Left lung (tissue), 10 donors: ENCODE results near the gene F2. TPM values are rescaled to one million over a fixed set of nuclear protein-coding genes. Genes with fewer than 3 reads are reported as not detected.
"Not testable (repeated sequence)": the region's sequence is repeated elsewhere in the genome, so short reads cannot be mapped to it uniquely, and the experiment has no call there.

Experiments used
- ATAC-seq: fragments of 200-7000 bp; cut with Tn5 transposase; one replicate; pipeline ENCODE4 v1.9.1; 2020; ENCODE audit warnings: moderate library complexity
- DNase-seq, 4 donors: peaks; one replicate each; pipeline ENCODE4 v3.0.0-alpha.2; 2013 to 2020
- H3K27ac ChIP-seq, 2 donors: fragments of 200-600 bp; sonication (generic) in 1 of 2; one replicate each; pipeline versions ENCODE4 v1.5.0 to v1.8.0; 2020 to 2021
- H3K27me3 ChIP-seq, 2 donors: fragments of 200-600 bp; sonication (generic) in 1 of 2; one replicate each; pipeline versions ENCODE4 v1.5.0 to v1.8.0; 2020 to 2021
- H3K36me3 ChIP-seq, 2 donors: fragments of 200-600 bp; sonication (generic) in 1 of 2; one replicate each; pipeline versions ENCODE4 v1.5.0 to v1.8.0; 2020 to 2021
- H3K4me1 ChIP-seq, 2 donors: fragments of 200-600 bp; one replicate each; pipeline ENCODE4 v1.8.0; 2021
- H3K4me3 ChIP-seq, 2 donors: fragments of 200-600 bp; sonication (generic) in 1 of 2; one replicate each; pipeline versions ENCODE4 v1.5.0 to v1.8.0; 2020 to 2021; ENCODE audit warnings: mild to moderate bottlenecking in 1 of 2
- H3K9me3 ChIP-seq, 2 donors: fragments of 200-600 bp; sonication (generic) in 1 of 2; one replicate each; pipeline versions ENCODE4 v1.5.0 to v1.8.0; 2020 to 2021
- CTCF ChIP-seq, 2 donors: fragments of 200-600 bp; sonication (generic) in 1 of 2; IDR thresholded peaks; one replicate each; pipeline versions ENCODE4 v1.5.0 to v1.8.0; 2021; ENCODE audit warnings: antibody characterized with exemption in 2 of 2
- intact Hi-C, 2 donors: fragments of 100-400 bp; cut with DNase I; formaldehyde crosslinking; loops; one replicate each; pipeline versions ENCODE4 v1.11.2 to v1.14.2; 2022
- polyA plus RNA-seq, 6 donors: library from polyadenylated mRNA; unstranded; fragments of 120-200 nt; gene quantifications; one replicate each; pipeline ENCODE4 v1.2.1, GENCODE V29; 2013; ENCODE audit not compliant: insufficient read length in 6 of 6
- total RNA-seq, 2 donors: library from RNA; stranded (reverse); fragmentation: NEBNext Ultra II Directional; extraction: Animal tissue kit (Norgen Biotek cat#: 25700); gene quantifications; one replicate each; pipeline ENCODE4 v1.2.1, GENCODE V29; 2021
- donor health status: DM: no; HTN: yes; CAD: no.
- donor health status: DM: no; HTN: no; CAD: no.

F2 gene
- total and polyA plus RNA-seq, 8 donors: 0.17 to 0.56 (median 0.42) TPM; not detected in 5

- intact Hi-C loops: no loop called here
- Histone ChIP-seq H3K4me3 (no peak overlapping the region), H3K4me1 (peaks cover 0 to 5% of the 10 kb centered on the region in 2 donors), H3K9me3 (no peaks in the 10 kb centered on the region), H3K27ac (peak overlapping the region; percentile 28 to 84), H3K27me3 (no peaks in the 10 kb centered on the region), H3K36me3 (peaks cover 0 to 27% of the 10 kb centered on the region in 2 donors)
- no peak for TF ChIP-seq CTCF (IDR thresholded peaks at IDR 0.05)
- ATAC-seq: peak; percentile 72
- no peak for DNase-seq
Measured at GRCh38 chr11:46710821-46711269, 8.2 kb upstream of the F2 start.

- Histone ChIP-seq H3K4me1 (peaks cover 0 to 5% of the 10 kb centered on the region in 2 donors), H3K36me3 (peaks cover 0 to 23% of the 10 kb centered on the region in 2 donors), H3K4me3 (no peak overlapping the region), H3K27ac (peak overlapping the region; percentile 28 to 84), H3K27me3 (no peaks in the 10 kb centered on the region), H3K9me3 (no peaks in the 10 kb centered on the region)
- intact Hi-C loops: no loop called here
- no peak for TF ChIP-seq CTCF (IDR thresholded peaks at IDR 0.05)
- peak; percentile 18 for ATAC-seq
- DNase-seq: no peak
Measured at GRCh38 chr11:46711303-46711702, 7.7 kb upstream of the F2 start.

GRCh38 chr11:46712874-46713576 is 6.0 kb upstream of the F2 start:
- ATAC-seq: no peak
- DNase-seq: no peak
- peaks cover 0 to 5% of the 10 kb centered on the region in 2 donors for H3K4me1 ChIP-seq
- H3K4me3 ChIP-seq: no peak overlapping the region
- peaks cover 0 to 6% of the 10 kb centered on the region in 2 donors for H3K36me3 ChIP-seq
- TF ChIP-seq CTCF (IDR thresholded peaks at IDR 0.05): no peak
- H3K9me3 ChIP-seq: no peaks in the 10 kb centered on the region
- H3K27ac ChIP-seq: no peak overlapping the region
- H3K27me3 ChIP-seq: no peaks in the 10 kb centered on the region
- intact Hi-C loops: no loop called here

GRCh38 chr11:46717825-46718154 is 1.2 kb upstream of the F2 start:
- DNase-seq, ATAC-seq, H3K27ac ChIP-seq, H3K4me3 ChIP-seq, H3K36me3 ChIP-seq, H3K27me3 ChIP-seq, H3K4me1 ChIP-seq, H3K9me3 ChIP-seq, intact Hi-C loops: not testable (repeated sequence)

GRCh38 chr11:46718155-46719019 is 626 bp upstream of the F2 start:
- Histone ChIP-seq H3K4me3 (no peak overlapping the region), H3K4me1 (no peaks in the 10 kb centered on the region), H3K36me3 (no peaks in the 10 kb centered on the region), H3K27me3 (no peaks in the 10 kb centered on the region), H3K9me3 (no peaks in the 10 kb centered on the region), H3K27ac (no peak overlapping the region)
- intact Hi-C loops: no loop called here
- no peak for TF ChIP-seq CTCF (IDR thresholded peaks at IDR 0.05)
- ATAC-seq (peak; percentile 73), DNase-seq (peak in 1 of 4 donors; percentile 22)
